ENCODE data around the gene ADM2.
A peak's percentile ranks its signal among the peaks of the same experiment; 100 is the strongest.

The ADM2 gene

GRCh38 chr22:50525858-50526107 lies 44.4 kb downstream of the ADM2 start:
- H3K9me2 ChIP-seq (replicated peaks; ENCODE audit: control insufficient read depth, low read length): no peaks in the 10 kb centered on the region
- H3F3A ChIP-seq (ENCODE audit: control insufficient read depth, insufficient read depth): peaks cover 21% of the 10 kb centered on the region
- TF ChIP-seq CTCF (IDR thresholded peaks at IDR 0.05; ENCODE audit: low read depth, low read length, poor library complexity, severe bottlenecking) (no peak), EZH2phosphoT487 (IDR thresholded peaks at IDR 0.05; ENCODE audit: borderline replicate concordance, low read length) (no peak)
- peak overlapping the region; percentile 93 for H3K4me3 ChIP-seq (ENCODE audit: low read length)
- no peaks in the 10 kb centered on the region for H4K20me1 ChIP-seq (ENCODE audit: control insufficient read depth, insufficient read depth, low read depth, low read length)
- H3K9me3 ChIP-seq (ENCODE audit: control insufficient read depth, insufficient read depth, low read length): no peaks in the 10 kb centered on the region
- peak overlapping the region; percentile 83 for H3K27ac ChIP-seq (ENCODE audit: low read depth, low read length)
- peaks cover 45% of the 10 kb centered on the region for H3K36me3 ChIP-seq (ENCODE audit: control insufficient read depth, low read length)
- peaks cover 33% of the 10 kb centered on the region for H3K4me1 ChIP-seq (ENCODE audit: control insufficient read depth, low read length)
- H3K27me3 ChIP-seq (ENCODE audit: control insufficient read depth, low read length): no peaks in the 10 kb centered on the region
- H3K79me2 ChIP-seq (ENCODE audit: control insufficient read depth, low read length): peaks cover 51% of the 10 kb centered on the region
- peak overlapping the region; percentile 97 for H3K4me2 ChIP-seq (ENCODE audit: low read length)

- Histone ChIP-seq H3K79me2 (ENCODE audit: control insufficient read depth, low read length) (peaks cover 49% of the 10 kb centered on the region), H3F3A (ENCODE audit: control insufficient read depth, insufficient read depth) (peaks cover 21% of the 10 kb centered on the region), H3K4me2 (ENCODE audit: low read length) (peak overlapping the region; percentile 97), H3K9me2 (replicated peaks; ENCODE audit: control insufficient read depth, low read length) (no peaks in the 10 kb centered on the region), H3K9me3 (ENCODE audit: control insufficient read depth, insufficient read depth, low read length) (no peaks in the 10 kb centered on the region), H3K36me3 (ENCODE audit: control insufficient read depth, low read length) (peaks cover 42% of the 10 kb centered on the region), H3K4me3 (ENCODE audit: low read length) (peak overlapping the region; percentile 93), H3K4me1 (ENCODE audit: control insufficient read depth, low read length) (peaks cover 33% of the 10 kb centered on the region), H3K27me3 (ENCODE audit: control insufficient read depth, low read length) (no peaks in the 10 kb centered on the region), H3K27ac (ENCODE audit: low read depth, low read length) (peak overlapping the region; percentile 83), H4K20me1 (ENCODE audit: control insufficient read depth, insufficient read depth, low read depth, low read length) (no peaks in the 10 kb centered on the region)
- TF ChIP-seq EZH2phosphoT487 (IDR thresholded peaks at IDR 0.05; ENCODE audit: borderline replicate concordance, low read length): no peak
- TF ChIP-seq CTCF (IDR thresholded peaks at IDR 0.05; ENCODE audit: low read depth, low read length, poor library complexity, severe bottlenecking): peak; percentile 88
These were observed 44.9 kb downstream of the ADM2 start for GRCh38 chr22:50526108-50526833.

- TF ChIP-seq EZH2phosphoT487 (IDR thresholded peaks at IDR 0.05; ENCODE audit: borderline replicate concordance, low read length): no peak
- TF ChIP-seq CTCF (IDR thresholded peaks at IDR 0.05; ENCODE audit: low read depth, low read length, poor library complexity, severe bottlenecking): no peak
- H3K27ac ChIP-seq (ENCODE audit: low read depth, low read length): peak overlapping the region; percentile 83
- peaks cover 21% of the 10 kb centered on the region for H3F3A ChIP-seq (ENCODE audit: control insufficient read depth, insufficient read depth)
- no peaks in the 10 kb centered on the region for H3K9me2 ChIP-seq (replicated peaks; ENCODE audit: control insufficient read depth, low read length)
- H3K4me3 ChIP-seq (ENCODE audit: low read length): peak overlapping the region; percentile 93
- no peaks in the 10 kb centered on the region for H3K27me3 ChIP-seq (ENCODE audit: control insufficient read depth, low read length)
- H4K20me1 ChIP-seq (ENCODE audit: control insufficient read depth, insufficient read depth, low read depth, low read length): no peaks in the 10 kb centered on the region
- H3K79me2 ChIP-seq (ENCODE audit: control insufficient read depth, low read length): peaks cover 50% of the 10 kb centered on the region
- peak overlapping the region; percentile 97 for H3K4me2 ChIP-seq (ENCODE audit: low read length)
- H3K9me3 ChIP-seq (ENCODE audit: control insufficient read depth, insufficient read depth, low read length): no peaks in the 10 kb centered on the region
- H3K36me3 ChIP-seq (ENCODE audit: control insufficient read depth, low read length): peaks cover 34% of the 10 kb centered on the region
- peaks cover 36% of the 10 kb centered on the region for H3K4me1 ChIP-seq (ENCODE audit: control insufficient read depth, low read length)
These were observed 45.8 kb downstream of the ADM2 start for GRCh38 chr22:50526834-50527801.
